GM18951 (cell line): ENCODE results near the gene LDHA.

ENCODE experiments used
- POLR2A ChIP-seq: IDR thresholded peaks from 4 replicates; pipeline ENCODE4 v1.6.1; 2011; ENCODE audit warnings: mild to moderate bottlenecking; ENCODE audit not compliant: insufficient read length, insufficient read depth; ENCODE audit errors: extremely low read depth
- in situ Hi-C: fragments of 300-500 bp; cut with MboI; formaldehyde crosslinking; loops from one replicate; pipeline ENCODE4 v1.12.0; 2022; ENCODE audit warnings: low sequenced_read_pairs, mixed read lengths, inconsistent platforms; ENCODE audit not compliant: unreplicated experiment

LDHA gene

GRCh38 chr11:18408558-18409291 is 14.4 kb downstream of the LDHA start:
- TF ChIP-seq POLR2A, result no peak
- in situ Hi-C loops, result no loop called here

GRCh38 chr11:18416459-18416858 is 22.1 kb downstream of the LDHA start:
- in situ Hi-C loops, result no loop called here

GRCh38 chr11:18419040-18419439 is 24.7 kb downstream of the LDHA start:
- in situ Hi-C loops, result no loop called here
- no peak for TF ChIP-seq POLR2A

More at GRCh38 chr11:18416459-18416858, 22.1 kb downstream of the LDHA start:
- no peak for TF ChIP-seq POLR2A

GRCh38 chr11:18420067-18420466 is 25.7 kb downstream of the LDHA start:
- in situ Hi-C loops, result no loop called here
- TF ChIP-seq POLR2A, result no peak

GRCh38 chr11:18427240-18427639 is 32.9 kb downstream of the LDHA start:
- in situ Hi-C loops, result no loop called here

GRCh38 chr11:18429332-18429731 is 35.0 kb downstream of the LDHA start:
- in situ Hi-C loops, result no loop called here
- TF ChIP-seq POLR2A, result no peak

More at GRCh38 chr11:18427240-18427639, 32.9 kb downstream of the LDHA start:
- TF ChIP-seq POLR2A, result no peak

- in situ Hi-C loops, result no loop called here
- no peak for TF ChIP-seq POLR2A
These were observed 44.3 kb downstream of the LDHA start for GRCh38 chr11:18438691-18439090.

- in situ Hi-C loops, result no loop called here
- TF ChIP-seq POLR2A, result no peak
These were observed 54.9 kb downstream of the LDHA start for GRCh38 chr11:18449251-18449650.

GRCh38 chr11:18452927-18453326 is 58.6 kb downstream of the LDHA start:
- in situ Hi-C loops, result no loop called here
- TF ChIP-seq POLR2A, result no peak

GRCh38 chr11:18455686-18456372 is 61.5 kb downstream of the LDHA start, which contains the start of gene LDHAL6A:
LDHAL6A (plus strand) TSS chr11:18455856; CDS start chr11:18456681, 825 bp downstream.
- in situ Hi-C loops, result no loop called here
- TF ChIP-seq POLR2A, result no peak

GRCh38 chr11:18457450-18457849 is 63.1 kb downstream of the LDHA start:
- in situ Hi-C loops, result no loop called here
- no peak for TF ChIP-seq POLR2A
